Measurements from ENCODE around the gene SMIM33.

- TF ChIP-seq CTCF (conservative IDR thresholded peaks at IDR 0.05; ENCODE audit: low read depth, low read length): no peak
- no peak for TF ChIP-seq EZH2 (IDR thresholded peaks at IDR 0.05; ENCODE audit: borderline replicate concordance, low read depth, low read length, poor library complexity, severe bottlenecking)
Observed at GRCh38 chr5:139430015-139430414, 40.8 kb upstream of the SMIM33 start.
